OCI-LY7 (cell line): ENCODE measurements around the gene SND1. TPM values are rescaled to one million over a fixed set of nuclear protein-coding genes. Genes with fewer than 3 reads are reported as not detected.

ENCODE experiments used
- BruUV-seq: library from RNA; stranded (reverse); fragments of 400-500 nt; replicated peaks from 2 replicates; lab custom pipeline; 2021; lab: Mats Ljungman, UMichigan
- CTCF ChIA-PET: fragments of 300-600 bp; sonication (Branson Sonifier 250); formaldehyde crosslinking; loops from one replicate; lab custom pipeline; 2022; ENCODE audit warnings: antibody characterized with exemption; ENCODE audit not compliant: unreplicated experiment; lab: Charles Lee
- POLR2A ChIA-PET: fragments of 300-600 bp; sonication (Branson Sonifier 250); formaldehyde crosslinking; loops from one replicate; lab custom pipeline; 2022; ENCODE audit warnings: antibody characterized with exemption; lab: Charles Lee
- DNase-seq: peaks from one replicate; pipeline ENCODE4 v3.0.0-alpha.2; 2015; ENCODE audit warnings: low spot score
- H2AFZ ChIP-seq: fragments of 200-600 bp; sonication (generic), shearing (Covaris generic); 2 replicates; pipeline ENCODE4 v1.6.1; 2014; ENCODE audit warnings: mild to moderate bottlenecking, antibody characterized with exemption, low read length, moderate library complexity
- H3K27ac ChIP-seq: fragments of 200-600 bp; sonication (generic); 2 replicates; pipeline ENCODE4 v1.5.1; 2014; ENCODE audit warnings: mixed run types, low read depth, mild to moderate bottlenecking, moderate library complexity, low read length, inconsistent platforms; ENCODE audit not compliant: poor library complexity, severe bottlenecking
- H3K36me3 ChIP-seq: fragments of 200-600 bp; sonication (generic); 2 replicates; pipeline ENCODE4 v1.6.1; 2014; ENCODE audit warnings: mild to moderate bottlenecking, antibody characterized with exemption, low read length, moderate library complexity, mixed read lengths; ENCODE audit not compliant: insufficient read depth
- H3K4me1 ChIP-seq: fragments of 200-600 bp; sonication (generic); 2 replicates; pipeline ENCODE4 v1.5.1; 2014; ENCODE audit warnings: mild to moderate bottlenecking, low read length; ENCODE audit not compliant: insufficient read depth, poor library complexity, severe bottlenecking
- H3K4me2 ChIP-seq: fragments of 200-600 bp; sonication (generic); 2 replicates; pipeline ENCODE4 v1.6.1; 2014; ENCODE audit warnings: mild to moderate bottlenecking, low read length
- H3K4me3 ChIP-seq: fragments of 200-600 bp; sonication (generic); 2 replicates; pipeline ENCODE4 v1.5.1; 2014; ENCODE audit warnings: mild to moderate bottlenecking, low read depth, low read length; ENCODE audit not compliant: poor library complexity, severe bottlenecking
- H3K79me2 ChIP-seq: fragments of 200-600 bp; sonication (generic); 2 replicates; pipeline ENCODE4 v1.6.1; 2016; ENCODE audit warnings: low read depth, mild to moderate bottlenecking, low read length, moderate library complexity, mixed read lengths; ENCODE audit not compliant: insufficient read depth
- H3K9me2 ChIP-seq: fragments of 200-600 bp; sonication (generic); 2 replicates; pipeline ENCODE4 v1.6.1; 2016; ENCODE audit warnings: mild to moderate bottlenecking, low read length, mixed read lengths; ENCODE audit not compliant: insufficient read depth
- H3K9me3 ChIP-seq: fragments of 200-600 bp; sonication (generic); 2 replicates; pipeline ENCODE4 v1.6.1; 2014; ENCODE audit warnings: mild to moderate bottlenecking, mixed run types, low read length, mixed read lengths
- H4K20me1 ChIP-seq: fragments of 200-600 bp; sonication (generic); 2 replicates; pipeline ENCODE4 v1.6.1; 2014; ENCODE audit warnings: mild to moderate bottlenecking, antibody characterized with exemption, low read length, moderate library complexity, mixed read lengths; ENCODE audit not compliant: insufficient read depth
- CTCF ChIP-seq: fragments of 200-600 bp; sonication (generic); conservative IDR thresholded peaks from 2 replicates; pipeline ENCODE4 v1.5.1; 2014; ENCODE audit warnings: mild to moderate bottlenecking, antibody characterized with exemption, low read length, moderate library complexity, mixed read lengths
- EZH2phosphoT487 ChIP-seq: fragments of 200-600 bp; sonication (generic); IDR thresholded peaks from 2 replicates; pipeline ENCODE4 v1.6.1; 2018; ENCODE audit warnings: low read depth, borderline replicate concordance, mild to moderate bottlenecking, mixed run types, antibody characterized with exemption, low read length, moderate library complexity, mixed read lengths
- intact Hi-C: fragments of 100-400 bp; cut with micrococcal nuclease; formaldehyde crosslinking; loops from one replicate; pipeline ENCODE4 v1.10.0; 2022; ENCODE audit not compliant: unreplicated experiment
- total RNA-seq, 2 experiments: library from RNA; depleted of rRNA in 1 of 2; stranded (reverse); fragments of >200 nt in 1 of 2; shearing (Covaris generic) in 1 of 2; gene quantifications; 2 replicates each; pipeline ENCODE4 v1.2.3, GENCODE V29; 2014 to 2022

The SND1 gene
- total RNA-seq, 2 experiments from 2014 or later: 111 to 221 TPM

DNA sequence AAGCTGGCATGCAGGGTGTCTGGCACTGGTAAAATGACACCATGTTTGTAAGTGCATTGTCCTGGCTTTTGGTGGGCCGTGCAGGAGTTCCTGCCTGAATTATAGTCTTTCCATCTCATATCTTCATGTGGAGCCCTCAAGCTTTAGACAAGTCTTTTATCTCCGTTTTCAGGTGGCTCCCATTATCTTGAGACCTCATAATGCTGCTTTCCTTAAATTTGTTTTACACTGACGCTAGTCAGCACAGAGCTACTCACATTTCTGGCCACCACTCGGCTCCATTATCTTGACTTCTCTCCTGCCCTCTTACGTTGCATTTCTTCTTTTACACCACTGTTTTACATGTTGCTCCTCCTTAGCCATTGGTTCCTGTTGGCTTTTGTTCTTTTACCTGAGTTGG is 342.0 kb downstream of the SND1 start:
- Histone ChIP-seq H2AFZ (no peak overlapping the region), H3K4me2 (no peak overlapping the region)

GRCh38 chr7:127995156-127995880 is 343.3 kb downstream of the SND1 start:
- DNase-seq: no peak
- Histone ChIP-seq H3K9me3 (no peaks in the 10 kb centered on the region), H3K9me2 (no peaks in the 10 kb centered on the region), H3K27ac (no peak overlapping the region), H3K4me1 (no peaks in the 10 kb centered on the region), H2AFZ (no peak overlapping the region), H3K36me3 (peaks cover 56% of the 10 kb centered on the region), H3K4me2 (no peak overlapping the region), H3K4me3 (no peak overlapping the region), H4K20me1 (no peaks in the 10 kb centered on the region), H3K79me2 (no peaks in the 10 kb centered on the region)
- intact Hi-C loops: no loop called here
- BruUV-seq: no TSS peak
- ChIA-PET CTCF (no interaction called here), POLR2A (interaction anchor here (0.7 to 1.0 kb wide), 3 partner anchors 10 to 166 kb away, joined by 3 read pairs; no protein-coding TSS in a partner anchor)
- TF ChIP-seq EZH2phosphoT487 (no peak), CTCF (no peak)

More for the DNA sequence above, 342.0 kb downstream of the SND1 start:
- no peak for TF ChIP-seq CTCF
- TF ChIP-seq EZH2phosphoT487: no peak
- no TSS peak for BruUV-seq
- ChIA-PET CTCF (no interaction called here), POLR2A (no interaction called here)
- H3K79me2 ChIP-seq: no peaks in the 10 kb centered on the region
- intact Hi-C loops: no loop called here
- peaks cover 49% of the 10 kb centered on the region for H3K36me3 ChIP-seq
- H3K9me2 ChIP-seq: no peaks in the 10 kb centered on the region
- H4K20me1 ChIP-seq: no peaks in the 10 kb centered on the region
- H3K9me3 ChIP-seq: no peaks in the 10 kb centered on the region
- DNase-seq: no peak
- H3K27ac ChIP-seq: no peak overlapping the region
- no peak overlapping the region for H3K4me3 ChIP-seq
- H3K4me1 ChIP-seq: no peaks in the 10 kb centered on the region

- no peak for TF ChIP-seq CTCF
- TF ChIP-seq EZH2phosphoT487: no peak
- no peak for DNase-seq
- Histone ChIP-seq H3K4me1 (peaks cover 3% of the 10 kb centered on the region), H3K9me3 (no peaks in the 10 kb centered on the region), H3K4me2 (no peak overlapping the region), H3K9me2 (no peaks in the 10 kb centered on the region), H2AFZ (no peak overlapping the region), H3K27ac (no peak overlapping the region), H3K79me2 (no peaks in the 10 kb centered on the region), H4K20me1 (no peaks in the 10 kb centered on the region), H3K4me3 (no peak overlapping the region), H3K36me3 (peaks cover 54% of the 10 kb centered on the region)
- ChIA-PET CTCF (no interaction called here), POLR2A (interaction anchor here (0.7 to 1.0 kb wide), 2 partner anchors 10 to 166 kb away, joined by 3 read pairs; no protein-coding TSS in a partner anchor)
- BruUV-seq: no TSS peak
- intact Hi-C loops: no loop called here
Observed at GRCh38 chr7:127995881-127996215, 343.9 kb downstream of the SND1 start.
